Cortex of kidney (tissue), 1 donor: ENCODE results near the gene CPLX1.

Source experiments
- DNase-seq: peaks from one replicate; lab custom pipeline; 2025; lab: John Stamatoyannopoulos, UW

Gene CPLX1

DNA sequence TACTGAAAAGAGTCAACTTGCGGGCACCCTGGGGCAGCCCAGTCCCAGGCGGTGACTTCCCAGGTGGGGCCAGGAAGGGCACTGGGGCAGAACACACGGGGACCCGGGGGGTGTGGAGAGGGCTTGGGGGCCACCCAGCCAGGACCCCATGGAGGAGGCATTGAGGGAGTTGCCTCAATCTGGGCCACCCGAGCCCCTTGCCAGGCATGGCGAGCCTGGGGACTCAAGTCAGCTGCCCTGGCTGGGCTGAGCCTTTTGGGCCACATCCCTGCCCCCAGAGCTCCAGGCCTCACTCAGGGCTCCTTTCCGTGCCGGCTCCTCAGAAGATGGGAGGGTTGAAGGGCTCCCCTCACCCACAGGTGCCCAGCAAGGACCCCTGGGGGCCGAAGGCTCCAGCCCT, 6.6 kb upstream of the CPLX1 start:
- no peak for DNase-seq

DNA sequence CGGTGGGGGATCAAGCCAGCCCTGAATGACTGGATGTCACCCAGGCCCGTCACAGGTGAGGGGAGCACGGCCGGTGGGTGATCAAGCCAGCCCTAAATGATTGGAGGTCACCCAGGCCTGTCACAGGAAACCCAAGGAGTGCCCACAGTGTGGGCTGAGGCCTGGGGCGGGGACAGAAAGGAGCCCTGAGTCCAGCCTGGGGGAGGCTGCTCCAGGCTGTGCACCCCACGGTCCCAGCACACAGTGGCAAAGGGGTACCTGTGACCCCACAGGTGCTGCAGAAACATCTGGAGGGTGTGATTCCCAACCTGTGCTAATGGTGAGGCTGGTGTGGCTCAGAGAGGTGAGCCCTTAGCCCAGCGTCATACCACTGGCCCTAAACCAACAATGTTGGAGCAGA, 6.2 kb upstream of the CPLX1 start:
- DNase-seq, result no peak

DNA sequence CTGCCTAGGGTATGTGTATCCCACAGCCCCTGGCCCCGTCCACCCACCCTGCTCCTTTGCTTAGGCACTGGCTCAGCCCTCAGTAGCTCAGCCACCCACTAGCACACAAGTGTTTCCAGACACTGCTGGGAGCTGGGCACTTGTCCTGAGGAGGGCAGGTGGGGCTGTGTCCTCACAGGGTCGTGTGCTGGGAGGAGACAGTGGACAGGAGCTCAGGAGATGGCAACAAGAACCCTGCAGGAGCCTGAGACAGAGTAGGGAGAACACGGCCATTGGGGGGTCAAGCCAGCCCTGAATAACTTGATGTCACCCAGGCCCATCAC, 5.5 kb upstream of the CPLX1 start:
- DNase-seq, result no peak

DNA sequence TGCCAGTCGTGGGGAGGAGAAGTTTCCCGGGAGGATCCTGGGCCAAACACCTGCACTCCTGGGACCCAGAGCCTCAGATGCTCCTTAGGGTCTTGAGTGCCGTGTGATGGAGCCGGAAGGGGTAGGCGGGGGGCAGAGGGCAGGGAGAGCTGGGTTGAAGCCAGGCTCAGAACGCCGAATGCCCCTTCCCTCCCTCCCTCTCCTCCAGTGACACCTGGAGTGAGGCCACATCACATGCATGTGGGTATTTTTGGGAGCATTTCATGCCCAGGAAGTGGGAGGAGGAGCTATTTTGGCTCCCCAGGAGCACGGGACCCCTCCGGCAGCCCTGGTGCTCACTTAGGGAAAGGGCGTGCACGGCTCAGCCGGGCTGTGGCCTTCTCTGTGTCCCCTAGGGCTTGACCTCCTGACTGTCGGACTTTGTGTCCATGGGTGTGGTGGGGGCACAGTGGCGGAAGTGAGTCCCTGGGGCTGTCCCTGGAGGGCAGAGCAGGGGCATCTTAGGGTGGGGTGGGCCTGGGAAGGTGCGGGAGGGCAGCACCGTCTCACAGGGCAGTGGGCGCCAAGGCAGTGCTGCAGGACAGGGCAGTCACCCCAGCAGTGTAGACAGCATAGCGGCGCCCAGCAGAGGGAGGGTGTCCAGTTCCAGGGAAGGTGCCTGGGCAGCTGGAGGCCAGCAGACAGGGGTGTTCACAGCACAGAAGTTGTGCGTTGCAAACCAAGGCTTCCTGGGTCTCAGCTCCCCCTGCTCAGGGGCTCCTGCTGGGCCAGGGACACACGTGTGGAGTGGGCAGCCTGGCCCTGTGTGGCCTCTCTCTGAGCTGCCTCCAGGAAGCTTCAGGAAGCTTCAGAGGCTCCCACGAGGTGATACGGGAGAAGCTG, 4.9 kb upstream of the CPLX1 start:
- no peak for DNase-seq

DNA sequence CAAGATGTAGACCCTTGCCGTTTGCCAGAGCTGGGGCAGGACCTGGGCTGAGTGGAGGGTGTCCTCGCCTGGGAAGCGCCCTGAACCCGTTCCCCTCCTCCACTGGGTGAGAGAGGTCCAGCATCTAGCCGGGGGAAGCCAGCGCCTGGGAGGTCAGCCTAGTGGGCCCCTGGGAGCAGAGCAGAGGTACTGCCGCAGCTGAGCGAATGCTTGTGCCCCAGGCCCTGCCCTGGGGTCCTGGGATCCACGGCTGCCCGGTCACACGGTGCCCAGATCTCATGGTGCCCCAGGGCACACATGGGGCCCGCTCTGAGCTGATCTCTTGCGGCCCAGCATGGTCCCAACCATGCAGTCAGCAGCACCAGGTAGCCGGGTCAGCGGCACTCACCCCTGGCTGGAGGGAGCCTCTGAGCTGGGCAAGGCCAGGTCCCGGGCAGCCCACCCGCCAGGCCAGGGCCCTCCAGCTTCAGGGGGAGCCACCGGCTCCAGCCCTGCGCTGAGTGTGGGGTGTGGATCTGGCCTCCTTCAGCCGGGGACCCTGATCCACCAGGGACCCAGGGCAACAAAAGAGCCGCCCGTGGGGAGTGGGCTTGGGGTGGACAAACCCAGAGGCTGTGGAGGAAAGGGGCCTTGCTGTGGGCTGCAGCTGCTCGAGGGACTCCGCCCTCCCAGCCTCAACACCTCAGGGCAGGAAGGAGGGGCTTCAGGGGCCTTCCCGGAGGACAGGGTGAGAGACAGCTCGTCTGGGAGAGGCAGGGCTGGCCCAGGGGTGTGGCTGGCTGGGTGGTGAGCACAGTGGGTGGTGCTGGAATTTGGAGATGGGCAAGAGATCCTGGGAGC, 4.1 kb upstream of the CPLX1 start:
- DNase-seq, result no peak

DNA sequence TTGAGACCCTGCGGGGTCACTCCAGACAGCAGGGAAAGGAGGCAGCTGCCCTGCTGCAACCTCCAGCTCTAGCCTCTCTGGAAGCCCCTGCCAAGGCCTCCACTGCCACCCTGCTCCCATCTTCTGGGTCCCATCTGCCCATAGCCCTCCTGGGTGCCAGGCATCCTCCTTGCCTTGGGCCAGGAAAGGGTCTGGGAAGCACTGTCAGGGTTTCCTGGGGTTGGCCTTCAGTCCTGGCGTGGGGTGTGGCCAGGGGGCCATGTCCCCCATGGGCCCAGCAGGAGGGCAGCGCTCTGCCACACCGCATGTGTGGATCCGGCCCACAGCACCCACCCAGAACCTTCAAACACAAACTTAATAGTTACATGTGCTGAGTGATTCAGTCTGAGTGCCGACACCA, 3.4 kb upstream of the CPLX1 start:
- DNase-seq, result no peak

DNA sequence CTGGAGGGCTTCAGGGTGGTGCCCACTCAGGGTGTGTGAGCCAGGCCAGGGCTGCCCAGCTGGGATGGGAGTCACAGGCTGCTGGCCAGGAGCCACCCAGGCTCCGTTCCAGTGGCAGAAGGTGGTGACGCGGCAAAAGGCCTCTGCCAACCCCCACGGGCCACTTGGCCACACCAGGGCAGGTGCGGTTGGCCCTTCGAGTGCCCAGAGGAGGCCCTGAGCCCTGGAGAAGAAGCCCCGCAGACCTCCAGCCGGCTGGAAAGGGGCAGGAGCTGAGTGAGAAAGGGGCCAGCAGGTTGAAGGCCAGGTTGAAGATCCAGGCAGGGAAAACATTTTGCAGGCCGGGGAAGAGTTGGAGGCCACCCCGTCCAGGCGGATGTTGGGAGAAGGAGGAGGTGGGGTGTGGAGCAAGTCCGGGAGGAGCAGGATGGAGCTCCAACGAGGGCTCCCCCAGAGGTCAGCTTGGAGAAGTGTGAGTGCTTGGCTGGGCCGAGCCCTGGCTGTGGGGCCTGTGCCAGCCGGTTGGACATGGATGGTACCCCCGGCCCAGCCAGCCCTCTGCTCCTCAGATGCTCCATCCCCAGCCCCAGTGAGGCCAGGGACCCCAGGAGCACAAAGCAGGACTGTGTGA, 2.8 kb upstream of the CPLX1 start:
- DNase-seq, result no peak

DNA sequence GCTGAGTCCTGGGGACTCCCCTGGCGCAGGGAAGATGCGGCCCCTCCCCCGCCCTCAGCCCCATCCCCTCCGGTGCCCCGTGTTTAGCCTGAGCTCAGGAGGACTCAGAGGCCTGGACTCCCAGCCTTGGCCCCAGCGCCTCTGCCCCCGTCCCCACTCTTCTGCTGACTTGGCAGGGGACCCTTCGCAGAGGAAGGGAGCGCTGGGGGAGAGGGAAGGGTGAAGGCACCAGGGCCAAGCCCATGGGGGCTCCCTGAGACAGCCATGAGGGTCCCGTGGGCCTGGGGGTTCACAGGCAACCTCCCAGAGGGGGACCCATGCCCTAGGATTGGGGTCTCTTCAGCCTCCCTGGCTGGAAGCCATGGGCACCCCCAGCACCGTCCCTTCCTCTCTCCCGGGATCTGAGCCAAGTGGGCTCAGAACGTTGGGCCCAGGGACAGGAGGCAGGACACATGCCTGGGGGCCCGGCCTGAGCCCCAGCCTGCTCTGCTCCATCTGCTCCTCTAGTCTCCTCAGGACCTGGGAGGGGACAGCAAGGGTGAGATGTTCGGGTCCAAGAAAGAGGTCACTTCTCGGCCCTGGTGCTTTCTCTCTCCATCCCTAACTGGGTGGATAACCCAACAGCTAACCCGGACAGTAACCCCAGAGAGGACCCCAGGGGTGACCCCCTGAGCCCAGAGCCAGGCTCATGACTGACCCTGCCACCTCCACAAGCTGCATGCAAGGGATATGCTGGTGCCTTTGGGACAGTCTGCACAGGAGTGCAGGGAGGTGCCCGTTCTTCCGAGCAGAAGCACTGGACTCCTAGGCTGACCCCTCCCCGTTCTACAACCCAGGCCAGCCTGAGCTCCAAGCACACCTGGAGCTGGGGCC, 1.5 kb upstream of the CPLX1 start:
- DNase-seq, result no peak

DNA sequence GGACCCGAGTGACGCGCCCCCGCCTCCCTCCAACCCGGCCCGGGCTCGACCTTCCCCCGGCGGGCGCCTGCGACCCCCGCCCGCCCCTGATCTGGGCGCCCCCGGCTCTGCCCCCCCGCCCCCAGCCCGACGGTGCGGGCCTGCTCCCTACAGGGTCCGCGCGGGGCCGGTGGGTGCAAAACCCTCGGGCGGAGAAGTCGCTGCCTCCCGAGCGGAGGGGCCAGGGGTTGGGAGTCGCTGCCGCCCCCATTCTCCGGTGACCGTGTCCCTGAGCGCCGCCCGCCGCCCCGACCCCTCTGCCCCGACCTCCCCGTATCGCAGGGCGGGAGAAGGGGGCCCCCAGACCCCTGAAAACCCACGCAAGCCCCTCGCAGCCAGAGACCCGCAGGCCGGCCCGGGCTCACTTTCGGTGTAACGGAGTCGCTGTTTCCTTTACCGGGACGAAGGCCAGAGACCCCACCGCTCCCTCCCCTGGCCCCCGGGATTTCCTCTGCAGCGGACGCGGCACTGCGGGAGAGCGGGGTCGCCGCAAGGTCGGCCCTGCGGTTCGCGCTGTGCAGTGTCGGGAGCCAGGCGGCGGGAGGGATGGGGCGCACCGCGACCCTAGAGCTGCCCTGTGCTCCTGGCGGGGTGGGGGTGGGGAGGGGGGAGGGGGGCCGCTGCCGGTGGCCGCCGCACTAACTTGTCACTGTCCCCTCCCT, 729 bp upstream of the CPLX1 start:
- no peak for DNase-seq

DNA sequence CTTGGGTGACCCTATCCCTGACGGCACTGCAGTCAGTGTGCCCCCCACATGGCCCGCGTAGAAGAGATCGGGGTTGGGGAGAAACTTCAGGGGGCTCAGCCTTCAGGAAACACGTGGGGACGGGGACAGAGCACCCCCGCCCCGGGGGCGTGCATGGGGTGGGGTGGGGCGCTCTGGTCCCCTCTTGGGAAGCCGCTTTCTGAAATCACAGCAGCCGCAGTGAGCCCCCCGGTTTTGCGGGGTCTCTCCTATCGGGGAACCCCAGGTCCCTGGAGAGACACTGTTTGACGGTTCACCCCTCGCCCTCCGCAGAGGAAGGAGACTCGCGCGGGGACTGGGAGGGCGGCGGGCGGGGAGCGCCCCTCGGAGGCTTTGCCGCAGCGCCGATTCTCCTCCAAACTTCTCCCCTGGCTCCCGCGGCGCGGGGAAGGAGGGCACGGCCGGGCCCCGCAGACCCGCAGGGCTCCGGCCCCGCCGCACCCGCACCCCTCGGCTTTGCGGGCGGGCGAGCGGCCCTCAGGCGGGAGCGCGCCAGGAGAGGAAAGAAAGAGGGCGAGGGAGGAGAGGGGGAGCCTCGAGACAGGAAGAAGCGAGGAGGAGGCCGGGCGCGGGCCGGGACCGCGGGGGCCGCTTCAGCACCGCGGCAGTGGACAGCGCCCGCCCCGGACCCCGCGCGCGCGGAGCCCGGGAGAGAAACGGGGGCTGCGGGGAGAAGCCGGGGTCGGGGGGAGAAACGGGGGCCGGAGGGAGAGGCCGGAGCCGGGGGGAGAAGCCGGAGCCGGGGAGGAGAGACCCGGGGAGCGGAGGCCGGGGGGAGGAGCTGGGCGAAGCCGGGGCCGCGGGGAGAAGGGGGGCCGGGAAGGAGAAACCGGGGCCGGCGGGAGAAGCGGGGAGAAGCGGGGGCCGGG, 612 bp downstream of the CPLX1 start:
- no peak for DNase-seq

DNA sequence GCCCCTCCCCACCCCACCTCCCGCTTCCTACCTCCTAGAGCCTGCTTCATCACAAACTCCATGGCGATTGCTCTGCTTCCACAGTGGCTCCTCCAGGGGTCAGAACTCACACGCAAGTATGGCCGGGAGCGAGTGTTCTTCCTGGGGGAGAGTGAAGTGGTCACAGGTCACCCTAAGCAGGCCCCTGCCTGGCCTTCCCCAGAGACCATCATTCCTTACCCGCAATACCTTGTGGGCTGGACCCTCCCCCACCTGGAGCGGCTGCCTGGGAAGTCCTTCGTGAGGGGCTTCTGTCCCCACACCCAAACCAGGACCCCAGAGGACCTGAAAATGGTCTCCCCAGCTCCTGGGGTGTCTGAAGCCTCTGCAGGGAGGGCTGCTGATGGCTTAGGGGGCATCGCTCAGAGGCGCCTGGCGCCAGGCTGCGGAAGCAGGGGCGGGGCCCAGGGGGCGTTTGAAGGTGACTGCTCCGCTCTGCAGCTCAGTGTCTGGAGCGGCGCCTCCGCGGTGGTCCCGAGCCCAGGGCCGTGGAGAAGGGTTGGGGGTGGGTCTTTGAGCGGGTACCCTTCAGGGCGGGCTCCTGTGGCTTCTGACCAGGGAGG, 1.4 kb downstream of the CPLX1 start:
- no peak for DNase-seq

DNA sequence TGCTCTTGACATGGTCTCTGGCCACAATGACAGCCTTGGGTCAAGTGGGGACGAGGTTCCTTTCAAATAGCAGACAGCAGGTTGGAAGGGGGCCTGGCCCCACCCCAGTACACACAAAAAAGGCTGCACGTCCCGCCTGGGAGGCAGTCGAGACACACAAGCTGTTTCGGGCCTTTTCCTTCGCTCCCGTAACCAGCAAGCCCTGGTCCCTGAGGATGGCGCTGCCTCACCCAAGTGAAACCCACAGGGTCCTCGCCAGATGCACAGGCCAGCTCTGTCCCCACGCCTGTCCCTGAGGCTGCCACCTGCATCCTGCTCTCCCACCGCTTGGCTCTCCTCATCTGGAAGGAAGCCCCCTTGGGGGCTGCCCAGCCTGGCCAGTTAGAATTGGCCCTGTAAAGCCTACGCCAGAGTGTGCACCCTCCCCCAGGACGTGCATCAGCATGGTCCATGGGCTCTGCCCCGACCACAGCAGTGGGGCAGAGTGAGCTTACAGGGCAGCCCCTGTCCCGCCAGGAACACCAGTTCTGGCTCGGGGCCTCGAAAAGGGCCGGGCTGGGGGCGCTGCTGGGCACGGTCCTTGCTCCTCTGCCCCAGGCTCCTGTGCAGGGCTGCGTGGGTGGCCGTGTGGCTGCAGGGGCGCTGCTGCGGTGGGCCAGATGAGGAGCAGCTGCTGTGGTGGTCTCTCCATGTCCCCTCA, 2.0 kb downstream of the CPLX1 start:
- no peak for DNase-seq

DNA sequence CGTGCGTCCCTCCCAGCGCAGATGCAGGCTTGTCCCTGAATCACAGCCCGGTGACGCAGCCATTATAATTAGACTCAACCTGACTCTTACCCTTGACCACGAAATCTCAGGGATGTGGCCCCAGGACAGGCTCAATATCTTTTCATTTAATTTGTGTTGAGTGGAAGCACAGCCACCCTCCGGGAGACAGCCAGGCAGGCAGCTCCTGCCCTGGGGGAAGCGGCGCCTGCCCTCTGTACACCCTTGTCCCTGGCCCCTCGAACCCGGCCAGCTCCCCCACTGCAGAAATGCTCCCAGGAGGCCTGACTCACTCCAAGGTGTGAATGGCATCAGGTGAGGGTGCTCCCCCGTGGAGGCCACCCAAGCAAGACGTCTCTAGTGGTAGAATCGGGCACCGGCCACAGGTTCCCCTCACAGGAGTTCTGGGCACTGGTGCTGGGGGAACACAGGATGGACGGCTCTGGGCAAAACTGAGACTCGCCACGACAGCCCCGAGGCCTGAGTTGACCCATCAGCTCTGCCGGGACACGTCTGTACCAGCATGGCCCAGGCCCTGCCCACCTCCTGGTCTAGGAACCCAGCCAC, 2.7 kb downstream of the CPLX1 start:
- no peak for DNase-seq

DNA sequence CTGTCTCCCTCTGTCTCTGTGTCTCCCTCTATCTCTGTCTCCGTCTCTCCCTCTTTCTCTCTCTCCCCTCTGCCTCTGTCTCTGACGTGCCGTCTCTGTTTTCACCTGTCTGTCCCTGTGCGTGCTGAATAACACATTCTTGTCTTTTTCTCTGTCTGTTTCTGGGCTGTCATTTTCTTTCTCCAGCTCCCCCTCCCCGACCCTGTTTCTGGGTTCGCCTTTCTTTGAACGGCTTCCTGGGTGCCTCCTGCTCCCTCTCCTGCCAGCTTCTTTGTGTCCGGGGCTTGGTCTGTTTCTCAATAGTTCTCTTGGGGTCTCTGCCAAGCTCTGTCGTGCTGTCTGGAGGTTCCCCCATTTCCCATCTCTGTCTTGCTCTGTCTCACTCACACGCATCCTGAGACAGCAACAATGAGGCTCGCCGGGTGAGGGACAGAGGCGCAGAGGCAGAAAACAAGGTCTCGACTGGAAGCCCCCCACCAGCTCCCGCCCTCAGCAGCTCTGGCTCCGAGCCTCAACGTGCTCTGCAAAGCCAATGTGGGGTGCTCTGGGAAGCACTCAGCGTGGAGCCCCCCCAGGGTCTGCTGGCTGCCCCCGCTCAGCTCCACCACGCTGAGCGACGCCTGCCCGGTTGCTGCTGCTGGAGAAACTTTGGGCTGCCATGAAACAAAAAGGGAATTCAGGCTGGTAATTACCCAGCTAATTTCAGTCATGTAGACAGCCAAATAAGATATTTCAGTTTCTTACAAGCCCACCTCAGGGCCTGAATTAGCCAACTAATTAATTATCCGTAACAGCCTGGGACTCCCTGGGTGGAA, 3.4 kb downstream of the CPLX1 start:
- no peak for DNase-seq

DNA sequence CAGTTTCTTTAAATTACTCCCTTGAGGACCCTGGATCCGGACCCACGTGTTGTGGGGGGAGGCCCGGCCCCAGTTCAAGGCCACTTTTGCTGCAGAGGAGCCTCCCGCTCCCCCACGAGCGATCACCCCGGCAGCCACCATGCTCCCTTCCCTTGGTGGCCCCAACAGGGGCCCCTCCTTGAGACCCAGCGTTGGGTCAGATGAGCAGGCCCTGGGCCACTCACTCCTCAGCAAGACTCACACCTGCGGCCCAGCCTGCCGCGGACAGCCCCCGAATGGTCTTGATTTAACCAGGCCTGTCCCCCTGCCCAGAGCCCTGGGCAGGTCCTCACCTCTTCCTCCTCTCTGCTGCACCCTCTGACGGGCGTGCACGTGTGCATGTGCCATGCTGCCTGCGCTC, 4.3 kb downstream of the CPLX1 start:
- DNase-seq, result no peak

DNA sequence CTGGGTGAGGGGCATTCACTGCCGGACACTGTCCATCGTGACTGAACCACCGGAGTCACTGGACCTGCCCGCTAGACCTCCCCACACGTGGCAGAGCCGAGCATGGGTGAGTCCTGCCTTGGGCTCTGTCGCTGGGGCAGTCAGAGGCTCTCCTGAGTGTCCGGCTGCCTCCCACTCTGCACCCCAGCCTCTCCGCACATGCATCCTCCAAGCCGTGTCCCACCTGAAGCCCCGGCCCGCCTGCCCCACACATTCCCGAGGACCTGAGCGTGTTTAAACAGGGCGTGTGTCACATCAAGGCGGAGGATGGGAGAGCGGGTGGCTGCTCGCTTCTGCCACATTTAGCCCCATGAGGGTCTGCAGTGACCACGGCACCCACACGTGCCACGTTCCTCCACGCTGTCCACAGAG, 4.7 kb downstream of the CPLX1 start:
- DNase-seq, result no peak

DNA sequence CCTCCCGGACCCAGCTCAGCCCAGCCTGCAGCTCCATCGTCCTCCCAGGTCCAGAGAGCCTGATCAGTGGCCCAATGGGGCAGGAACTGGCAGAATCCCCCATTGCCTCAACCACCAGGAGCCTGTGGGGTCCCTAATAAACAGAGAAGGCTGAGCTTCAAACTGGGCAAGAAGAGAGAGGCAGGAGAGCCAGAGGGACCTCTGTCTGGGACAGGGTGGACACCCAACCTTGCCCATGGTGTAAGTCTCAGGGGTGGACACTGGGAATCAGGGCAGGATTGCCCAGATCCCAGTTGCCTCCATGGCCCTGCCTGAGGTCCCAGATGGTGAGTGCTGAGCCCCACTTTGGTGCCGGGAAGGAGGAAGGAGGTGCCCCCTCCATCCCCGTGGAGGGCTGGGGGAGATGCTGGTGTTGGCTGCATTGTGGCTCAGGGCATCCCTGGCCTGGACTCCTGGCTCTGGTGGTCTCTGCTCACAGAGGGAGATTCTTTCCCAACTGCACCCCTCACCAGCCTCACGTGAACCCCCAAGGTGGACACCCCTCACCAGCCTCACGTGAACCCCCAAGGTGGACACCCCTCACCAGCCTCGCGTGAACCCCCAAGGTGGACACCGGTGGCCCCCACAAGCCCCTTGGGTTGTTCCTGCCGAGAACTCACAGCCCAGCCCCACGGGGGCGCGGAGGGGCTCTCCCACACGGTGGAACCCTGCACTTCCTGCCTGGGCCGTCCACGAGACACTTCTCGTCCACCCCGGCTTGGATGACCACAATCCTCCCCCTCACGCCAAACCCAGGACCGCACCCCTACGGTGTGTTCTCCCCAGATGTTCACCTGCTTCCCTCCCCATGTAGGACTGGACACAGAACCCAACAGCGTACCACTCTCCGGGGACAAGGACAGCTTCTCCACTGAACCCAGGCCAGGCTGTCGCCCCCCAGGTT, 5.4 kb downstream of the CPLX1 start:
- no peak for DNase-seq
